DMS53 (cell line): ENCODE results near the gene PI4K2A.

Experiments
- DNase-seq: peaks from one replicate; lab custom pipeline; 2025; lab: John Stamatoyannopoulos, UW

PI4K2A gene

GRCh38 chr10:97704341-97704740 is 63.9 kb downstream of the PI4K2A start:
- DNase-seq, result no peak

GRCh38 chr10:97705006-97705670 is 64.7 kb downstream of the PI4K2A start:
- DNase-seq, result no peak

DNA sequence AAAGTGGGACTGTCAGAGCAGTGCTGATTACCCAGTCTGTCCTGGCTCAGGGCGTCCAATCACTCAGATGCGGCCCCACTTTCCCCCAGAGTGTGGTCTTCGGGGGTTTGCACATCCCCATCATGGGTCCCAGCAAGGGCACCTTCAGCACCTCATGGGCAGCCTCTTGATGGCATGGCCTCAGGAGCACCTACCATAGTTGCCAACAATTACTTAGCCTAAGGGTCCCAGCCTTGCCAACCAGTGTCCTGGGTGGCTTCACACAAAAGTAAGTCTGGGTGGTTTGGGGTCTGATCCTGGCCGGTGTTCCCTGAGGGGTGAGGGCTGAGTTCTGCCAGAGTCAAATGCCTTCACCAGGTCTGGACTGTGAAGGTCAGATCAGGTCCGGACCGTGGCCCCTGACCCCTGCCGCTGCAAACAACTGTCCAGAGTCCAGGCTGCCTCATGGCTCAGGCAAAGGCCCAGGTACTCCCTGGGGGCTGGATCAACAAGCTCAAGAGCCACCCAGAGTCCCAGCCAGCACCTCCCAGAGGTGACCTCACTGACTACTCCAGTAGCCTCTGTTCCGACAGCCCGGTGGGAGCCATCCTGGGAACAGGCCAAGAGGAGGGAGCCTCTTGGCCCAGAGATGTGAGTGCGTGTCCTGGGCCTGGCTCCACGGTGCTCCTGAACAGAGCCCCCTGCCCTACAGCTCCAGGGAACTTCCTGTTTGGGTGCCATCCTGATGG is 66.8 kb downstream of the PI4K2A start:
- DNase-seq, result no peak

GRCh38 chr10:97708167-97708566 is 67.7 kb downstream of the PI4K2A start:
- DNase-seq, result no peak

DNA sequence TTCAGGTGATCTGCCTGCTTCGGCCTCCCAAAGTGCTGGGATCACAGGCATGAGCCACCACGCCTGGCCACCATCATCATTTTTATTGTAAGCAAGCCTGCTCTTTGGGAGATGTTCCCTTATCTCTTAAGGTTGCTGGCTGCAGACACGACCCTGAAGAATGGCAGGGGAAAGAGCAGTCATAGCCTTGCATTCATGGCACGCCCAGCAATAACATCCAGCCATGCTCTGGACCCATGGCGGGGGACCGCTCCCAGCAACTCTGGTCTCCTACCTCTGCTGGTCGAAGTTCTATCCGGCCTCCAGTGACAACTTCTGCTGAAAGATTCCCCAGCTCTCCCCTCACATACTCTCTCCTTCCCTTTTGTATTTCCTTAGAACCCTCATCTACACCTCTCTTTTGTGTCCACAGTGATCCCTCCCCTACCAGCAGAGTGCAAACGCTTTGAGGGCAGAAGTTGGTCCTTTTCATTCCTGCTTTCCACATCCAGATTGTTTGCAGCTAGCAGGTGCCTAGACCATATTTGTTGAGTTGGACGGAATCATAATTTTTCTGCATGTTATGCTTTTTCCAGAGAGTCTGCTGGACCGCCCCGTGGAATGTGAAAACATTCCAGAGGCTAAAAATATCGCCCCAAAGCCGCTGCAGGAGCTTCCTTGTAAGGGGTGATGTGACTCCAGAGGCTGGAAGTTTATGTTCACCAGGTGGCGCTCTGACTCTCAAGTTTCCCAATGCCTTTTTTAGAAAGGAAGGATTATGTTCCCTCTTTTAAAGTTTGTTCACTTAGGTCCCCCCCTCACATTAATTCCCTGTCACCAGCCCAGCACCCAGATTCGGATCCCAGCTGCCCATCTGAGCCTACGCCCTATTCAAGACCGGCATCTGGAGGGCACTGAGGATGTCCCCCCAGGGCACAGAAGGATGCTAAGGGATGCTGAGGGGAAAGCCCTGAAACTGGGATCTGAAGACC is 68.8 kb downstream of the PI4K2A start:
- peak; percentile 82 for DNase-seq

DNA sequence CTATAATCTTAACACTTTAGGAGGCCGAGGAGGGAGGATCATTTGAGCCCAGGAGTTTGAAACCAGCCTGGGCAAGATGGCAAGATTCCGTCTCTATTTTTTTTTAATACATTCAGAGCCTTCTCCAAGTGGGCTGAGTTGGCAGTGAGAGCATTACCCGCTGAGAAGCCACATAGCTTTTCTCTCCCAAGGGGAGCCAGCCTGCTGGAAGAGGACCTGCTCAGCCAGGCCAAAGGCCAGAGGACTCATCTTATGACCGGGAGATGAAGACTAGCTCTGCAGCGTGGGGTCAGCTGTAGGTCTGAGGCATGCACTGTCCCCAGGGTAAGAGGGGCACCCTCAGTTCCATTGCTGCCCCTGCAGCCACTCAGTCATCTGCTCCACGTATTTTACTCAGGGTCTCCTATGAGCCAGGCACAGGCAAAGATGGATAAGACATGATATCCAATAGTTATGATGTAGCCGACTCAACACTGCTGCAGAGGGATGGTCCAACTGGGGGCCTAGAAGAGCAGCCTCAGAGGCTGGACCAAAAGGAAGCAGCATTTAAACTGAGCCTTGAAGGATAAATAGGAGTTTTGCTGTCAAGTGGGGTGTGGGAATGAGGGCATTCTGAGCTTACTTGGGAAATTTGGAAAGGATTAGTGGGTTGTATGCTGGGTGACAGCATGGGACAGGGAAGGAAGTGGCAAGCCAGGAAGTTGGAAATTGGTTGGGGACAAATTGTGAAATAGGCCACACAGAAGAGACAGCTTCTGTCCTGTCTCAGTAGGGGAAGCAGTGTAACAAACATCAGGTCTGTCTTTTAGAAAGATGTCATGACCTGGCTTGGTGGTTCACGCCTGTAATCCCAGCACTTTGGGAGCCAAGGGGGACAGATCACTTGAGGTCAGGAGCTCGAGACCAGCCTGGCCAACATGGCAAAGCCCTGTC is 71.4 kb downstream of the PI4K2A start:
- DNase-seq, result no peak

- DNase-seq, result peak; percentile 75
Observed at GRCh38 chr10:97713339-97713825, 72.9 kb downstream of the PI4K2A start, which contains the start of gene MARVELD1. TSS of gene MARVELD1 (plus strand) at chr10:97713730. CDS start at chr10:97713877, 147 bp downstream.

GRCh38 chr10:97713826-97714400 is 73.4 kb downstream of the PI4K2A start:
- DNase-seq, result peak; percentile 92

DNA sequence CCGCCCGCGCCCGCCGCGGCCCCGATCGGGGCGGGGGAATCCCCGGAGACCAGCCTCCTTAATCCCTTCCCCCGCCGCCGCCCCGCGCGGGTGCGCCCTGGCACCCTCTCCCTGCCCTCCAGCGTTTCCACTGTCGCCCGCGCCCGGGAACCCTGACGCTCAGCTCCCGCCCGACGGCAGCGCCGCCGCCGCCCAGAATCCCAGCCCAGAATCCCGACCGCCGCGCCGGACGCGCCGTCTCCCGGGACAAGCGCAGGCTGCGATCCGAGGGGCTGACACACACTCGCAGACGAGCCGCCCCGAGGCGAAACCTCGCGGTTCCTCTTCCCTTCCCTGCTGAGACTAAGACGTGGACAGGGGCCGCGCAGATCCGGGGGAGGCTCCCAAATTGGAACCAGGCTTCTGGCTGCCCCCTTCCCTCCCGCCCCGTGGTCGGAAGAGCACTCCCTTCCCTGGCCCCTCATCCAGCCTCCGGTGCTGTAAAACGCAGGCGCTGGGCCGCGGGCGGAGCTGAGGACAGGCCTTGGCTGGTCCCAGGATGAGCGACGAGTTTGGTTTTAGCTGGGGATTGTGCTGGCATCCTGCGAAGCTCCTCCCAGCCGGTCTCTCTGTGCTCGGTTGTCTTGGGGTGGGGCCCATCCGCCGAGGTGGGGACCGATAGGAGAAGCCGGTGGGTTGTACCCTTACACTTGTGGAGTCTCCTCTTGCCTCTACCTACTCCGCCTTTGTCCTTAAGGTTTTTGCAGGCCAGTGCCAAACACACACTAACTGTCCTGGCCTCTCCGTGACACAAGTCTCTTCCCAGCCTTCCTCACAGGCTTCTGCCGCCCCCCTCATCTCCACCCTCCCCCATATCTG is 74.2 kb downstream of the PI4K2A start:
- peak; percentile 85 for DNase-seq

GRCh38 chr10:97715259-97715874 is 74.9 kb downstream of the PI4K2A start:
- no peak for DNase-seq

DNA sequence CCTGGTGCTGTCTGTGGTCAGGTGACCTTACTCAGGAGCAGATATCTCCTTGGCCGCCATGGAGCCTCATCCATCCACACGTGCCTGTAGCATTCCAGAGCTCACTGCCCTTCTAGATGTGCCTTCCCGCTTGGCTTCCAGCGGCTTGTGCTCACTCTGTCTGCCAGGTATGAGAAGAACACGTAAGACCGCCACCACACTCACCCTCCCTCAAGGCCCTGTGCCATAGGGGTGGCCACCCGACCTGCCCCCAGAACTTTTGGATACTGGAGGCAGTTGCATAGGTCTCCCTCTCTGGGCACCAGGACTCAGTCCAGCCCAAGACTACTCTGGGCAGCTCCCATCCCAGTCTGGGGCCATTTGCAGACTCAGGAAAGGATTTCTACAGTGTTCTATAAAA is 77.2 kb downstream of the PI4K2A start:
- no peak for DNase-seq

DNA sequence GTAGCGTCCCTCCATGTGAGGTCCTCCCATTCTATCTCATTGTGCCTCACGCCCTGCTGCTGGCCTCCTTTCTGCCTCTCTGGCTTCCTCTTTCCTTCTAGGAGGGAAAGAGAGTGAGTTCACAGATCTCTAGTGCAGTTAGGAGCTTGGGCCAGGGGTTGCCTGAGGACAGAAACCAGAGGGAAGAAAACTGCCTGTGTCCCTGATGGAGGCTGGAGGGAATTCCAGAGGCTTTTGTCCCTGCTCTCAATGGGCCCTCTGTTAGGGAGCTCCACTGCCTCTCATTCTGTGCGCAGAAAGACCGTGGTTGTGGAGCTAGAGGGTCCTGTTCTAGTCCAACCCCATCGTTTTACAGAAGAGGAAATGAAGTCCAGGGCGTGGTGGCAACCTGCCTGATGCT is 77.7 kb downstream of the PI4K2A start:
- no peak for DNase-seq

DNA sequence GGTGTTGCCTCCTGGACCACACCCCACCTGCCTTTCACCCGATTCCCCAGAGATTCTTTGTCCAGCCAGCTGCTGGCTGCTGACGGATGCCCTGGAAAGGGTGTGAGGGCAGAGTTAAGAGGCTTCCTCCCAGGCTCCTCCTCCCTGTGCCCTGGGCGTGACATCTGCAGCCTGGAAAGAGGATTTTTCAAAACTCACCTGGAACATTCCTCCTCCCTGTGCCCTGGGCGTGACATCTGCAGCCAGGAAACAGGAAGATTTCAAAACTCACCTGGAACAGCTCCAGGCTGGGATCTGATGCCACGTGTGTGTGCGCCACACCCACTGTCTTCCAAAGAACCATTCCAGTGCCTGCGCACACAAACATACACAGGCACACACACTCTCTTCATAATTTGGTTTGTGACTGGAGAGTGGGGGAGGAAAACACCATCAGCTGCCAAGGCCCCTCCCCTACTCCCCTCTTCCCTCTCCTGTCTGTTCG is 78.2 kb downstream of the PI4K2A start:
- DNase-seq, result peak; percentile 96

DNA sequence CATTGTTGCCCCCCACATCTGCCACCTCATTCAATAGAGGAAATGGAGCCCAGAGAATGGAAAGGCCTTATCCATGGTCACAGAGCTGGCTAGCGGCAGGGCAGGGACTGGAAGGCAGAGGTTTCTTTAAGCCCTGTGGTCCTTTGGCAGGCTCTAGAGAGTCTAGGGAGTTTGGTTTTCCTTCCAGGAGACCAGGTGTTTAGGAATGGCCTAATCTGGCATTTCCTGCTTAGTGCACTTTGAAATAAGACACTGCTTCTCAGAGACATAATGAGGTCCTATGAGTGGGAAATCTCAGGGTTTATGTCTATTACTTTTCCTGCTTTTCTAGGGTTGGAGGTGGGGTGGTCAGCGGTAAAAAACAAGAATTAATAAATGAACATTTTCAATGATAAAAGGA is 79.1 kb downstream of the PI4K2A start:
- DNase-seq, result no peak

GRCh38 chr10:97721871-97722780 is 81.7 kb downstream of the PI4K2A start:
- DNase-seq, result no peak

GRCh38 chr10:97723001-97723400 is 82.5 kb downstream of the PI4K2A start:
- DNase-seq, result no peak

DNA sequence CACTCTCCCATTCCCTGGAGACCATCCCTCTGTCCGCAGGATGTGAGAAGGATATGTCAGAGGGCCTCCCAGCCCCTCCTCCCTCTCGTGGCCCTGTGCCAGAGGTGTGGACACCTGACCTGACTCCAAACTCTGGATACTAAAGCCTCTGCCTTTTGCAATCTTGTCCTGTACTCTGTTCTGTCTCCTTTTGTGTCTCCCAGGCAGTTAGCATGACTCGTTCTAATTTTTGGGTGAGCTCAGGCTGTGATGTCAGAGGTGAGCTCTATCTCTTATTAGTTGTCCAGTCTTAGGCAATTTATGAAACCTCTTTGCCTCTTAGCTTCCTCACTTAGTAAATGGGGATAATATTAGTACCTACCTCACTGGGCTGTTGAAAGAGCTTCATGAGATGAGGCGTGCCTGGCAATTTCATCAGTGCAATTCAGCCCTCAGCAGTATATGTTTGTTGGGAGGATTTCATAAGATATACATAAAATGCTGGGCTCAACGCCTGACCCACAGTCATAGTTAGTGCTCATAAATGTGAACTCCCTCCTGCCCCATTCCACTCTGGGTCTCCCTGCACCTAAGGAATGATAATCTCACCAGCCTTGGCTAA is 84.0 kb downstream of the PI4K2A start:
- no peak for DNase-seq
